ENCODE measurements around the gene IPO13.

IPO13 gene

DNA sequence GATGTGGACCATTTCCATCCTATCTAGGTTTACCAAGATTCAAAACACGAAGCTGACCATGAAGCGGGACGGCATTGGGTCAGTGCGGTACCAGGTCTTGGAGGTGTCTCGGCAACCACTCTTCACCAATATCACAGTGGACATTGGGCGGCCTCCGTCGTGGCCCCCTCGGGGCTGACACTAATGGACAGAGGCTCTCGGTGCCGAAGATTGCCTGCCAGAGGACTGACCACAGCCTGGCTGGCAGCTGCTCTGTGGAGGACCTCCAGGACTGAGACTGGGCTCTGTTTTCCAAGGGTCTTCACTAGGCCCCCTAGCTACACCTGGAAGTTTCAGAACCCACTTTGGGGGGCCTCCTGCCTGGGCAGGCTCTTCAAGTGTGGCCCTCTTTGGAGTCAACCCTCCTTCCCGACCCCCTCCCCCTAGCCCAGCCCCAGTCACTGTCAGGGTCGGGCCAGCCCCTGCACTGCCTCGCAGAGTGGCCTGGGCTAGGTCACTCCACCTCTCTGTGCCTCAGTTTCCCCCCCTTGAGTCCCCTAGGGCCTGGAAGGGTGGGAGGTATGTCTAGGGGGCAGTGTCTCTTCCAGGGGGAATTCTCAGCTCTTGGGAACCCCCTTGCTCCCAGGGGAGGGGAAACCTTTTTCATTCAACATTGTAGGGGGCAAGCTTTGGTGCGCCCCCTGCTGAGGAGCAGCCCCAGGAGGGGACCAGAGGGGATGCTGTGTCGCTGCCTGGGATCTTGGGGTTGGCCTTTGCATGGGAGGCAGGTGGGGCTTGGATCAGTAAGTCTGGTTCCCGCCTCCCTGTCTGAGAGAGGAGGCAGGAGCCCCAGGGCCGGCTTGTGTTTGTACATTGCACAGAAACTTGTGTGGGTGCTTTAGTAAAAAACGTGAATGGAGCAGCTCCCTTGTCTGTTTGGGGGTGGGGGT, 43.8 kb downstream of the IPO13 start:
- DNase-seq: no peak

DNA sequence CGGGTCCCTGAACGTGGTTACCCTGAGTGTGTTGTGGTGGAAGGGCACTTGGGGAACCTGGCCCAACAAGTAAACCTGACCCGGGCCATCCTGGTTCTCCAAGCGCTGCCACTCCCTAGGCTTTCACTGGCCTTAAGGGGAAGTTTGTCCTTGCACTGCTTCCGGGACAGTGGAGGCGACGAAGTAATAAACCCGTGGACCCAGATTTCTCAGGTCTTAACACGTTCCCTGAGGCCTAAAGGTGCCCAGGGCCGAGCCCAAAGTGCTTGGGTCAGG, 44.4 kb downstream of the IPO13 start:
- peak; percentile 41 for DNase-seq

DNA sequence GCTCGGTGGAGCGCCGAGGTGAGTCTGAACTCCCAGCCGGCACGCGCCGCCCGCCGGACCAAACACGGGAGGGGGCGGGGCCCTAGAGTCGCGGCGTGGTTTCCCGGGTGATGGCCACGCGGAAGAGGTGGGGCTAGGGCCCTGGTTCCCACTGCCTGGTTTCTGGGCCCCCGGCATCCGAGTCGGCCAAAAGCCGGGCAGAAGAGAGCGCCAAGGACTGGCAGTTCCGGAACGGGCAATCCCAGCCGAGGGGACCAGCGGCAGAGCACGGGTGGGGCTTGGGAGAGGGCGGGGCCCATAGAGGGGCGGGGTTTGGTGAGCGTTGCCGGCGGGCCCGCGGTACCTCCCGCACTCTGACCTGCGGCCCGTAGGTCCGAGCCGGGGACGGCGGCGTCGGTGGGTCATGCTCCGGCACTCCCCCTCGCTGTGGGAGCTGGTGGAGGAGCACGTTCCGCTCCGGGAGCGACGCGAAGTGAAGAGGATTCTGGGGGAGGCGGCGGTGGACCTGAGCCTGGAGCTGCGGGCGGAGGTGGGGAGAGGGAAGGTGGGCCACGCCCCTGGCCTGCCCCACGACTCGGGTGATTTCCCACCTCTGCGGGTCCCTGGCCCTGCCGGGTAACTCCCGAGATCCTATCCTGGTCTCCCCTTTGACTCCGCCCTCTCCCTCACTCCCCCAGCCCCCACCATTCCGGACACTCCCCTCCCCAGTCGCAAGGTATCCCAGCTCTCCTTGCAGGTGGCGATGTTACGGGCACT, 44.9 kb downstream of the IPO13 start, which contains the start of gene CCDC24:
Gene CCDC24, plus strand, starts transcription at position 124 of the 756 bp plus-strand sequence. Its CDS starts 280 bp downstream, at position 404.
- DNase-seq: peak; percentile 60

DNA sequence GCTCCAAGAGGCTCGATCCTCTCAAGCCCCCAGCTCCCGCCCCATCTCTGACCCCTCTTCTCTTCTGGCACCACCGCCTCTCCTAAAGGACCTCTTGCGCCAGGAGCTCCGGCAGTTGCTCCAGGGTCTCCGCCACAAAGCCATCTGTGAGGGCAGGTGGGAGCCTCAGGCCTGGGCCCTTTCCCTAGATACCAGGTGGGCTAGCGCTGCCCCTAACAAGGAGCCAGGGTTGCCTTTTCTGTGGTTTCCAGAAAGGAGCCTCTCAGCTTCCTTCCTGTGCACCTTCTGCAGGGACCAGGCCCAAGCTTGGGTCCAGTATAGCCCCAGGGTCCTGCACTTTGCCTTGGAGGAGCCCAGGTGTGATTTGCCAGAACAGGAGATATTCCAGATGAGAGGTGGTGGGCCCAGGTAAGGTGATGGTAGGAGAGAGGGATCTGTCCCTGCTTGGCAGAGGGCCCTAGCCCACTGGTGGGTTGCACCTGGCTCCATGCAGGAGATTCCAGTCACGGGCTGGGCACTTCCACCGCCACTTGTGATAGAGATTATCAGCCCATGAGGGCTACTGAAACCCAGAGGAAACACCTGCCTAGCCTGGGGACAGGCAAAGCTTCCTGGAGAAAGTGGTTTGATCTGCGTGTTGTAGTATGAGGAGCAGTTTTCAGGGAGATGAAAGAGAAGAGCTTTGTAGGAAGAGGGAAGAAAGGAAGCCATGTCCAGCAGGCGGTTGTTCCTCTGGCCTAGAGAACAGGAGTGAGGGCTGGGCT, 45.7 kb downstream of the IPO13 start:
- no peak for DNase-seq

DNA sequence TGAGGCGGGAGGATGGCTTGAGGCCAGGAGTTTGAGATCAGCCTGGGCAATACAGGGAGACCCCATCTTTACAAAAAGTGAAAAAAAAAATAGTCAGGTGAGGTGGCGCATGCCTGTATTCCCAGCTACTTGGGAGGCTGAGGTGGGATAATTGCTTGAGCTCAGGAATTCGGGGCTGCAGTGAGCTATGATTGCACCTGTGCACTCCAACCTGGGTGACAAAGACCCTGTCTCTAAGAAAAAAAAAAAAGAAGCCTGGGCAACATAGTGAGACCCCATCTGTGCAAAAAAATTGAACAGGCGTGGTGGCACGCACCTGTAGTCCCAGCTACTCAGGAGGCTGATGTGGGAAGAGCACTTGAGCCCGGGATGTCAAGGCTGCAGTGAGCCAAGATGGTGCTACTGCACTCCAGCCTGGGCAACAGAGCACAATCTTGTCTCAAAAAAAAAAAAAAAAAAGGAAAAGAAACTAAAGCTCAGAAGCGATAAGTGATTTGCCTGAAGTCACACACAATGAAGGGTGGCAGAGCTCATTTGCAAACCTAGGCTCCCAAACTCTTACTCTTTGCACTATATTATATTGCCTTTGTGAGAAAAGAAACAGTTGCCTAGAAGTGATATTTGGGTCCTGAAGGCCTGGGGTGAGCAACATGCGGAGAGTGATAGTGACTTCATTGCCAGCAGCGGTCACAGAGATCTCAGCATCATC, 46.6 kb downstream of the IPO13 start:
- DNase-seq: no peak

DNA sequence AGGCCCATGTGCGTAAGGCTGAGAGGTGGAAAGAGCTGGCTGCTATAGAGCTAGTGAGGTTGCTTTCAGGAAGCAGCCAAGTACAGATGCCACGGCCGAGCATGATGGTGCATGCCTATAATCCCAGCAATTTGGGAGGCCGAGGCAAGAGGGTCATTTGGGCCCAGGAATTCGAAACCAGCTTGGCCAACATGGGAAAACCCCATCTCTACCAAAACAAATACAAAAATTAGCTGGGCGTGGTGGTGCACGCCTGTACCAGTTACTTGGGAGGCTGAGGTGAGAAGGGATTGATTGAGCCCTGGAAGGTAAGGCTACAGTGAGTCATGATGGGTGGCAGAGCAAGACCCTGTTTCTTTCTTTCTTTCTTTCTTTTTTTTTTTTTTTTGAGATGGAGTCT, 47.3 kb downstream of the IPO13 start:
- DNase-seq: no peak

DNA sequence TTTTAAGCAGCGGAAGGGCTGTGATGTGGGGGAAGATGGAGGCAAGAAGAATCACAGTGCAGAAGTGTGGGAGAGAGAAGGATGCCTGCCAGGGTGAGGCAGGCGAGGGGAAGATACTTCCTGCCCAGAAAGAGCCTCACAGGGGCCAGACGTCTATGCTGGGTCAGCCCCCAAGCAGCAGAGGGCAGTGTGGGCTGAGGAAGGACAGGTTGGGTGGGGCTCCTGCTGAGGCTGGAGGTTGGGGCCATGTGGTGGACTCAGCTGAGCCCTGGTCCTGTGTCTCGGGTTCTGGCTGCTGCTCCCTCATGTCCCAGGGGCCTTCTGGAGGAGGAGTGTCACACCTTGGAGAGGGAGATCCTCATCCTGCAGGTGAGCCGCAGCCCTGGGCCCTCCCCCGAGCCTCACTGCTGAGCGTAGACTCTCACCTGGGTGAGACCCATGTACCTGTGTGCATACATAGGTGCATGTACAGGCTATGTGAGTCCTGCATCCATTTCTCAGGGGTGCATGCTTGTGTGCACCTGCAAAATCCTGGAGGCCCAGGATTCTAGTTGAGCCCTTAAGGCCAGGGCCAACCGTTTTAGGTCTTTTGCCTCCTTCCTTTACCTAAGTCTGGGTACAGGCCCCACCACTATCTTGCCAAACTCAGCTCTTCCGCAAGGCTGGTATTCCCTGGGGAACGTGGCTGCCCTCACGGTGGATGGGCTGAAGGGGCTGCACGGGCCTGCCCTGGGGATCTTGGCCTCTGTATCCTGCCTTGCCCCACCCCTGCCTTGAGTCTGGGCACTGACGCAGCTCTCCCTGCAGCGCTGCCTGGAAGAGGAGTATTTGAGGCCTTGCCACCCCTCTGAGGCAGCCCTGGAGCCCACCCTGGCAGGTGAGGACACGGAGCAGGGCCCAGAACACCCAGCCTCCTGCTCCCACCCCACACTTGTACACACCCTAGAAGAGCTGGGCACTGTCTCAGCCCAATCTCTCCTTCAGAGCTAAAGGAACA, 48.3 kb downstream of the IPO13 start:
- DNase-seq: peak; percentile 50

DNA sequence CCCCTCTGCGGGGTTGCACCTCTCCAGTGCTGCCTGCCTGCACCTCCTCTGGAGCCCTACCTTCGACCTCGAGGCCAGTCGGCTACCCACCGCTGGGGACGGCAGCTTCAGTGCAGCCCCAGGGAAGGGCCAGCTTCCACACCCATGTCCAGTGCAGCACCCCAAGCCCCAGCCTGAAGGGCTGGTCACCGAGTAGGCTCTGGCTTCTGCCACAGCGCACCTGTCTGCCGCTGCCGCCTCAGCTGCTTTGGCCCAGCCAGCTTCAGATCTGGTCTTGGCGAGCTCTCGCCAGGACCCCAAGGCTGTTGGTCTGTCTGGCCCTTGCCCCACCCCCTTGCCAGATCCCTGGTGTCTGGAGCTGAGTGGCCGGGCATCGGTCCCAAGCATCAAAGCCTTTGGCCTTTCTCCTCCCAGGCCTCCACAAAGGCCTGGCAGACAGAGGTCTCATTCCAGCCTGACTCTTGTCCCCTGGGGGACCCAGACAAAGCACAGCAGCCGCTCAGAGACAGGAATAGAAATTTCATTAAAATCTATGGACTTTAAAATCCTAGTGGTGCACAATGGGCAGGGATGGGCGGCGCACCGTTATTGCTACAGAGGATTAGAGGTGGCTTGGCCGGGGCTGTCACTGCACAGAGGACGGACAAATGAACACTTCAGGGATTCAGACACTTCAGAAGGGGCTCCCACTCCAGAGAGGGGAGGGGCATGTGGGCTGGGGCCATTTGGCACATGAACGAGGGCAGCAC, 49.4 kb downstream of the IPO13 start:
- no peak for DNase-seq

DNA sequence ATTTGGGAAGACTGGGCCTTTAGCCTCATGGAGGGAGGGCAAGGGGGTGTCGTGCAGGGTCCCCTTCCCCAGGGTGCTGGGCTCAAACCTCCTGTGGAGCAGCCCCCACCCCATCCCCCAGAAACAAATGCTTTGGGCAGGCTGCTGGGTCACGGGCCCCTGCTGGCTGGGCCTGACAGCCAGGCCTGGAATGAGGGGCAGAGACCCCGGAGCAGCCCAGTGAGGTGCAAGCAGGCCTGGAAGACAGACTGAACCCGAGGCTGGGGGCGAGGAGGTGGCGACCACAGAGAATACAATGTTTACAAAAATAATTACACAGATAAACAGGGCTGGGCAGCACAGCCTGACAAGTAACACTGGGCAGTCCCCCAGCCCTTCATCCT, 50.0 kb downstream of the IPO13 start:
- DNase-seq: no peak

DNA sequence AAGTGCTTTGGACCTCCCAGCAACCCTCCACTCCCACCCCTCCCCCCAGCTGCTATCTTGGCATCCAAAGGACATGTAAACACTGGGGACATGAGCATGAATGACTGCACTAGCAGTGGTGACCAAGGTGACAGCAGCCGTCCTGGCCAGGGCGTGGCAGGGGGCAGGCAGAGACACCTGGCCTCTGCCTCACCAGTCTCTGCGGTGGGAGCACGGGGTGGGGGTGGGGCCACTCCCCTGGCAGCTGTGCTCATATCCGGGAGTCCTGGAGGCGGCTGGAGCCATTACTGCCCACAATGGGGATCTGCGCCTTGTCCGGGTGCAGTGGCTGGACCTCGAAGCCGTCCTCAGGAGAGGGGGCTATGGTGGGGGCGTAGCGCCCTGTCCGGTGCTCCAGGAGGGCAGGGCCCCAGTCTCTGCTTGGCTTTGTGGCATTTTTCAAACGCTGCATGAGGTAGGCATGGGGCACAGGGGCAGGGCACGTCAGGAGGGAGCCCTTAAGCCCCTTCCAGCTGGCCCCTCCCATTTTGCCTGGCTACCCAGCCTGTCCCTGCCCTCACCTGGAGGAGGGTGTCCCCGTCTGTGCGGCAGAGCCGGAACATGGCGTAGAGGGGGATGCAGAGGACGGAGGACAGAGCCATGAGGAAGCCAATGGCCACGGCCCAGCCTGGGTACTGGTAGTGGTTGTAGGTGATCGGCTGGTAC, 50.7 kb downstream of the IPO13 start:
- no peak for DNase-seq

DNA sequence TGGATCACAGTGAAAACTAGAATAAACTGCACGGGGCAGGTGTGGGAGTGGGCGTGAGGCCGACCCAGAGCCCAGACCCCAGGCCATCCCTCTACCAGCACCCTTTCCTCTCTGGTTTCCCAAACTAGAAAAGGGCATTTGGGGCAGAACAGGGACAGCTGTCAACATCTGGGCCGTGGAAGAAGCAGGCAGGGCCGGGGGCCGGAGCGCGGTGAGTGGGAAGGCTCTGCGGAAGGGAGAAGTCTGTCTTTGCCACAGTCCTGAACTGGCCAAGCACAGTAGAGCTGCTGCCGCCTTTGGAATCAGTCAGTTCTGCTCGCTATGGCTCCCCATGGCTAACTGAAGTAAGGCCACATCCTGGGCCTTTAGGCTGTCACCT, 51.2 kb downstream of the IPO13 start:
- no peak for DNase-seq

DNA sequence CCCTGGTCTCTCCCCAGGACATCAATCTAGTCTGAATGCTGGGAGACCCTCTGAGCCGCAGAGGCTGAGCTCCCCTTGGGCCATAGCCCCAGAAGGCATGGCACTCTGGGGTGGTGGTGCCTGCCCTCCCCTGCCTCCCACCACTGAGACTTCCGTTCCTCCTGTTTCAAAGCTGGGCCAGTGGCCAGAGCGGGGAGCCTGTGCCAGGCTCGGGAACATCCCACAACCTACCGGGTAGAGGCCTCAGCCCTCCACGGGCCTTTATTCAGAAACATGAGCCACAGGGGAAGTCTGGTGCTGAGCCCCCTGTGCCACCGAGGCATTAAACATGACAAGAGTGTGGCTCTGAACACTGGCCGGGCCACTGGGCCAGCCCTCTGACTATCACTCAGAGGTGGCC, 52.7 kb downstream of the IPO13 start:
- DNase-seq: no peak

DNA sequence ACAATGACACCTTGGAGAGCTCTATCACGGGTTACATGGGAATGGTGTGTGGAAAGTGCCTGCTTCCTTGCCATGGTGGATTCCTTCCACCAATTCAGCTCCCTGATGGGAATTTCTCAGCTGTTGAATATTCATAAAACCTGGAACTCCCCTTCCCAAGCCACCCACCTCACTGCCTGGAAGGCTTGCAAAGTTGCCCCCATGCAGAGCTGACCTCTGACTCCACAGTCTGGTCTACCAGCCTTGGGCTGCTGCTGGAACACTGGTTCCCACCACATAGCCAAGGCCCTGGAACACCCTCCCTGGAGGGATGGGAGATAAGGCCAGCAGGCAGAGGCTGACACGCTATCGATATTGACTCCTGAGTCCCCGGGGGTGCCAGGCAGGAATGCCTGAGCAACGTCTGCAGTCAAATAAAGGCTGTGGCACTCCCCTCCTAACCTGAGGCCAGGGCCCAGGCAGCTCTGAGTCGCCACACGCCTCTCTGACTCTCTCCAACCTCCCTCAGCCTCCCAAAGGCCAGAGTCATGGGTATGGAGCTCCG, 53.4 kb downstream of the IPO13 start:
- DNase-seq: no peak

DNA sequence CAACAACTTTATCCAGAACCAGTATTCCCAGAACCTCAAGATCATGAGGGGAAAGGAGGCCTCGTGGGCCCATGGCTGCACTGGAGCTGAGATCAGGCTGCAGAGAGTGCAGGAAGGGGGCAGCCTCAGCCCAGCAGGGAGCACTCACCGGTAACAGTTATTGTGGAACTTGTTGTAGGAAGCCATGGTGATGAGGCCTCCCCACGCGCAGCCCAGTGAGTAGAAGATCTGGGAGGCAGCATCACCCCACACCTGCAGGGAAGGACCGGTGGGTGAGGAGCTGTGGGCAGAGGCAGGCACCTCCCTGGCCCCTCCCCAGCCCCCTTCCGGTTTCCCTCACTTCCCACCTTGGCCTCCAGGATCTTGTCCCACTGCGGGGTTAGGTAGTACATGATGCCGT, 55.4 kb downstream of the IPO13 start:
- DNase-seq: no peak

DNA sequence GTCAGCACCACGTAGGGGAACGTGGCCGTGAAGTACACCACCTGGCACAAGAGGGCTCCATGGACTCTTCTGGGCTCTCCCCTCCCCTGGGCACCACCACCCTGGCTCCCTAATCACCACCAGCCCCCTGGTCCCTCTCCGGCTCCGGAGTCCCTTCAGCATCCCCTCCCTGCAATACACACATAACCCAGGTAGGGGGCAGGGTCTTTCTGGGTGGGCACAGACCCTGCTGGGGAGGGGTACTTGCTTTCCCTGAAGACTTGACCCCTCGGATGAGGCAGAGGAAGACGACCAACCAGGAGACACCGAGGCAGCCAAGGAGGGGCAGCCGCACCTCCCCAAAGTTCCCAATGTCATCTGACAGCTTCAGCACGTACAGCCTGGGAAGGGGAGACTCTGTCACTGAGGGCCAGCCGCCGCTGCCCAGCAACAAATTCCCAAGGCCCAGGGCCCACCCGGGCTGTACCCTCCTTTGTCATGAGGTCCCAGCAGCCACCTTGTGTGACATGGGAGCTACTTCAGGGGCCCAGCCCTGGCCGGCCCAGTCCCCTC, 55.9 kb downstream of the IPO13 start:
- no peak for DNase-seq

DNA sequence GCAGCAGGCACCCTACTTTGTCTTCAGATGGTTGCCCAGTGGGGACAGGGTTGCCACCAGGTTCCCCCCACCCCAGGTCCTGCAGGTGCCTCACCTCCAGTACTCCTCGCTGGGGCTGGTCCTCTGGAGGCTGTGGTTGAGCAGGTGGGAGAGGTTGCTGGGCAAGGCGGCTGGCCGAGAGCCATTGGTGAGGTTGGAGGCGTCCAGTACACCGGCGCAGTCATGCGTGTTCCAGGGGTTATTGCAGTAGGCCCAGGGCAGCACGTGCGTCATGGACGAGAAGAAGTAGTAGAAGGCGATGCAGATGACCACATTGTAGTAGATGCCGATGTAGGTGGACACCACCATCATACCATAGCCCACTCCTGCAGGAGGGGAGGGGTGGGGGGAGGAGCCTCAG, 61.5 kb downstream of the IPO13 start:
- no peak for DNase-seq

DNA sequence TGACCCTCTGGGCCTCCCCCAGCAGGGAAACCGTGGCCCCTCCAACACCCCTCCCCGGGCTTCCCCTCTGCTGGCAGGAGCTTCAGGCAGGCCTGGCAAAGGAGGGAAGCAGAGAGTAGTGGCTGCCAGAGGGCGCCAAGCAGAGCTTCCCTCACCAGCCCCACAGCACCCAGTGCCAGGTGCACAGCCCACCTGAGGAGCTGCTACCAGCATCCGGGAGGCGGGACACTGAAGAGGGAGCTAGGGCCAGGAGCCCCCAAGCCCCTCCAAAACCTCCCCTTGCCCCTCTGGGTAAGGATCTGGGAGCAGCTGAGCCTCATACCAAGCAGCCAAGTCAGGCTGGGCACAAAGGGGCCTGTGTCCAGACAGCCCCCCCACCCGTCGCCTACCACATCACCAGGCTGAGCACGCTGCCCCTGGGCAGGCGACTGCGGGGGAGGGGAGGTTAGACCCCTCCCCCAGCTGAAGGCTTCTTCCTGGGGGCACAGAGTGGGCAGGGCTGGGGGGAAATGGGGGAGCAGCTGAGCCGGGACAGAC, 64.3 kb downstream of the IPO13 start:
- DNase-seq: no peak

DNA sequence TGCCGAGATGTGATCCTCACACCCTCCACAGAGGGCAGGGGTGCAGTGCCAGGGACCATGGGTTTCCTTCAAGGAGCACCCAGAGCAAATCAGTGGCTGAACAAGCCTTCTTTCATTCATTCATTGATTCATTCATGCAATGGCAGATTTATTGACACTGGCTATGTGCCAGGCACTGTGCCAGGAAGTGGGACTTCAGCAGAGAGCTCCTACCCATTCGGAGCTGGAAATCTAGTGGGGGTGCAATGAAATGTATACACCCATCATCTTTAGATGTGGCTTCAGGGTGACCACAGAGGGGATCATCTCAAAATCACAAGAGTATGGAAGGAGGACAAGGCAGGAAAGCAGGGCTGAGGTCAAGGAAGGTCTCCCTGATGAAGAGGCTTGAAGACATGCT, 65.7 kb downstream of the IPO13 start:
- no peak for DNase-seq

DNA sequence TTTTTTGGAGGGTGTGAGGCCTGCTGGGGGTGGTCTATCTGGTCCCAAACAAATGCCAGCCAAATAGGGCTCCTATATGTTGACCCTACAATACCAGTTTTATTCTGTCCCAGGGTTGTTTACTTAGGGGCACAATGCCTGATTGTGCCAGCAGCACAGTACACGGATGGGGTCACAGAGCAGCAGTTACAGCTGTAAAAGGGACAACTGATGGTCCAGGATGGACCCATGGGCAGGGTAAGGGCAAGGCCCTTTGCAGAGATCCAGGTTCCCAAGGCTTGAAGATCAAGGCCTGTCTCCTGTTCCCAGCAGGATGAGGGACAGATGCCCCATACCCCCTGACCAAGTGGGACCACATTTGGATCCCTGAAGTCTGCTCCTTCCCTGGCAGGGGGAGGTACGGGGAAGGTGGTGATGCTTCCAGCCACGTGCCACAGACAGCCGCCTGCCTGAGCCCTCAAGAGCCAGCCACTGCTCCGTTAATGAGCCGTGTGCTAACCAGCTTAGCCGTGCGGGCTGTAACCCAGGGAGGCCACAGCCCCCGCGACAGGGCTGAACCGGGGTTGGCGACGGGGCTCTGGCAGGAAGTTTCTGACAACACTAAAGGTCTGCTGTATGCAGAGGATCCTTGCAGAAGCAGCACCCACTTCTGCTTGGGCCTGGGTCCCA, 66.3 kb downstream of the IPO13 start:
- peak; percentile 6 for DNase-seq

All from NCI-H2171 treated with DMSO at 0.1 percent for 48 hours (cell line).